HG02885 (cell line): ENCODE results near the gene GRM5.

Experiments used
- ATAC-seq: cut with Tn5 transposase; IDR thresholded peaks from one replicate; pipeline ENCODE4 v1.9.1; 2021; ENCODE audit warnings: mild to moderate bottlenecking; ENCODE audit not compliant: unreplicated experiment, poor library complexity

GRM5 gene

DNA sequence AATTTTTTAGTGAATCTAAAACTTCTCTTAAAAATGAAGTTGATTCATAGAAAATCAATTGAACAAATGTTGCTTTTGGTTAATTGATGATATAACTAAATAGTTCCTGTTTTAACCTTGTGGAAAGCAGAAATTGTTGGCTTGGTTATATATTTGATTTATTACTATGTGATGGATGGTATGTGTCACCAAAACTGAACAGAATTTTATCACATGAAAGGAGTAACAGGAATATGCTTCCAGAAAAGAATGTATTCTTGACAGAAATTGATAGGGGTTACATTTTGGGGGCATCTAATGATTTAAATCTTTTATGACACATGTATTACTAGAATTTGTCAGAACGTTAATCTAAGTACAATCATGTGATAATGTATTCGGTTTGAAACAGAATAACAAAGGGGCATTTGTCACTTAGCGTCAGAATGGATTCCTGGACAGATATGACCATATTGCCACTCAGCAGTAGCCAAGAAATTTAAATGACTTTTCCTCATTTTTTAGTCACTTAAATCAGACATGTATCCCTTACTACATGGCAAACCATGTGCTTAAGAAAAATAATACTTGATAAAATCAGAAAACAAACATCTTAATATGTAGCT, 295.2 kb downstream of the GRM5 start:
- no peak for ATAC-seq

DNA sequence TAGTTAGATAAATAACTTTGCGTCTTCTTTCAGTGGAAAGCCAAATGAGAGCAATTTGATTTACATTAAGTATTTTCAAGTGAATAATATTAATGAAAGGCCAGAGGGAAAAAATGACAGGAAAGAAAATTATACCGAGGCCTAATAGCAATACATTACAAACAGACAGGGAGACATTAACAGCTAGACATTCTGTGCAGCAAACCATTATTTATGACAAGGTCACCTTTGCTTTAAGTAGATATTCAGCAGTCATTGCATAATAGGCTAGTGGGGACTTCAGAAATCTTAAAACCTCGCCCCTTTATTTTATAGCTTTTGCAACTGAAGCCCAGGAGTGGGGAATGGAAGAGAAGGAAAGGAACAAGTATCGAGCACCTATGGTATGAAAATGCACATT, 321.6 kb downstream of the GRM5 start:
- ATAC-seq, result no peak

DNA sequence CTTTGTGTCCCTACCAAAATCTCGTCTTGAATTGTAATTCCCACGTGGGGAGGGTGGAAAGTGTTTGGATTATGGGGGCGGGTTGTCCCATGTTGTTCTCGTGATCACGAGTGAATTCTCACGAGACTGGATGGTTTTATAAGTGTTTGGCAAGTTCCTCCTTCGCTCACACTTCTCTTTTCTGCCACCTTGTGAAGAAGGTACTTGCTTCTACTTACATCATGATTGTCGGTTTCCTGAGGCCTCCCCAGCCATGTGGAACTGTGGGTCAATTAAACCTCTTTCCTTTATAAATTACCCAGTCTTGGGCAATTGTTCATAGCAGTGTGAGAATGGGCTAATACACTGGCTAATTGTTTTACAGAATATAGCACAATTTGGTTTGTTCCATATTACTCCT, 326.3 kb downstream of the GRM5 start:
- ATAC-seq, result no peak

DNA sequence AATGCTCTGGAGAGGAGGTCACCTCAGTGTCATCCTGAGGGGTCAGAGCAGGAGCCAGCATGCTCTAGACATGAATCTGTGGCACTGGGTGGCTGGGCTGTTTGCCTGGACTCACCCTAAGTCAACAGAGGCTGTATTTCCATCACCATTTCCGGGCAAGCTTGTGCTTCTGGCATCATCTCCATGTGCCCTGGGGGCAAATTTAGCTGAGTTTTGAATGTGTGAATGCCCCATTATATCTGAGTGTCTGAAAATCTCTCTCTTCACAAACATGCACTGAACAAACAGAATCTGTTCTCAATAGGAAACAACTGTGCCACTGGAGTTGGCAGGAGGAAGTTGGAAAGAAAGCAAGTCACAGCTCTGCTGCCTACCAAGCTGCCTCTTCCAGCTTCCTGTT, 356.2 kb downstream of the GRM5 start:
- ATAC-seq, result no peak

DNA sequence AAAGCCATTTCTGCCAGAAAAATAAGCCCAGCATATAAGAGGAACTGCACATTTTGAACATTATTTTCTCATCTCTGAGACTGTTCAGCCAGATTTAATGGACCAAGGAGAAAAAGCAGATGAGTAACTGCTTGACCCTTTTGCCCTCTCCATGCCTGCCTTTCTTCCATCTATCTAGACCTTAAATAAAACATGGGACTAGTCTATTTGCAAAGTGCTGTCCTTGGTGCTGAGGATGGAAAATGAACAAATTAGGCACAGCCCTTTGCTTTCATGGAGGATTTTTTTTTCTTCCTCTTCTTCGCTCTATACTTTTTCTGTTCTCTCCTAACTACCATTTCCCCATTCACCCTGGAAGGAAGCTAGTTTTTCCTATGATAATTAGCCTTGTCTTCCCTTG, 361.3 kb downstream of the GRM5 start:
- no peak for ATAC-seq

DNA sequence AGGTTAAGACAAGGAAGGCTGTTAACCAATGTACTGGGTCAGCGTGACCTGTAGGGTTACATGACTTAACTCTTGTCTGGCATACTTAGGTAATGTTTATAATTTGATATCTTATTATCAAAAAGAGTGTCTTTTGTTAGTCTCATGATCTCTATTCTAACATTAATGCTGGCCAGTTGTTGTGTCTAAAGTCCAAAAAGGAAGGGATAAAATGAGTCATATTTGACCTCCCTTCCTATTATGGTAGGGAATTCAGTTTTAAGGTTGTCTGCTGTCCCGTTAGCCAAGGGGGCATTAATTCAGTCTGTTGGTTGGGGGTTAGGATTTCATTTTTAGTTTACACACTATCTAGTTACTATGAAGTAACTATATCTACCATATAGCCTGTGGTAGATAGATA, 364.0 kb downstream of the GRM5 start:
- ATAC-seq, result no peak

DNA sequence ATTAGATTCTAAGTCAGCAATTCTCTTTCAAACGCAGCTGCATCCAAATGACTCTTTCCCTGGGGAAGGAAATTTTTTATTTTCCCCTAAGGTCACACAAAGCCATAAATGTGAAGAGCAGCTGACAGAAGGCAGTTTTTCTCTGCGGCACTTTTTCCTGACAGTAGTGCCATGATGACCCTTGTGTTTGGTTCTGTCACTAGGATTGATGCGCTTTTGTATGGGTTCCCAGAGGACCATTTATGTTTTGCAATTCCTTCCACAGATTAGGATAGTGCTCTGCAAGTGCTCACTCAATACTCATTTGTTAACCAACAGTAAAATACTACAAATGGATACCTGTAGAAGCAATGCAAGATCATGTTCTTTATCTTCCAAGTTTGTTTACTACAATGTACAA, 368.6 kb downstream of the GRM5 start:
- ATAC-seq, result no peak

DNA sequence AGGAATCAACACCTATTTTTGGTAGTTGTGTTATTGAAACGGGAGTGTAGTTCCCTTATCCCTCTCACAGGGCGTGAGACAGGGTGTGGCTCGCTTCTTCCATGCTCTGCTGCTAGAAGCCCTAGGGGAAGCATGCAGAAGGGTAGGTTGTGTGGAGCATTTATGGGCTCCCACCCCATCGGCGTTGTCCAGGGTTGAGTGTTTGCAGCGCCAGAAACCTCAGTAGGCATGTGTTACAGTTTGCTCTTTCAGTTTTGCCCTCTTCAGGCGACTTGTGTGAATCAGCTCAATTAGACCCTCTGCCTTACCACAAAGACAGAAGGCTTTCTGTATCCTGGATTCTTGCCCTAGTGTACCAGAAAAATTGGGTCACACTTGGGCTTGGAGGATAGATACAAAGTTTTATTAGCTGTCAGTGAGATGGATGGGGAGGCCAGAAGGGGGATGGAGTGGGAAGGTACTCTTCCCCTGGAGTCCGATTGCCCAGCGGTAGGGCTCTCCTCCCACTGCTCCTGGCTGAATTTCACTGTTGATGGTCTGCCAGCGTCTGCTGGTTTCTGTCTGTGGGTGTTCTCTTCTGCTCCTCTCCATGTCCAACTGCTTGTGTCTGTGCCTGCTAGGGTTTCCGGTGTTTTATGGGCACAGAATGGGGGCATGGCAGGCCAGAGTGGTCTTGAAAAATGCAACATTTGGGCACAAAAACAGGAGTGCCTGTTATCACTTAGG, 369.9 kb downstream of the GRM5 start:
- no peak for ATAC-seq

DNA sequence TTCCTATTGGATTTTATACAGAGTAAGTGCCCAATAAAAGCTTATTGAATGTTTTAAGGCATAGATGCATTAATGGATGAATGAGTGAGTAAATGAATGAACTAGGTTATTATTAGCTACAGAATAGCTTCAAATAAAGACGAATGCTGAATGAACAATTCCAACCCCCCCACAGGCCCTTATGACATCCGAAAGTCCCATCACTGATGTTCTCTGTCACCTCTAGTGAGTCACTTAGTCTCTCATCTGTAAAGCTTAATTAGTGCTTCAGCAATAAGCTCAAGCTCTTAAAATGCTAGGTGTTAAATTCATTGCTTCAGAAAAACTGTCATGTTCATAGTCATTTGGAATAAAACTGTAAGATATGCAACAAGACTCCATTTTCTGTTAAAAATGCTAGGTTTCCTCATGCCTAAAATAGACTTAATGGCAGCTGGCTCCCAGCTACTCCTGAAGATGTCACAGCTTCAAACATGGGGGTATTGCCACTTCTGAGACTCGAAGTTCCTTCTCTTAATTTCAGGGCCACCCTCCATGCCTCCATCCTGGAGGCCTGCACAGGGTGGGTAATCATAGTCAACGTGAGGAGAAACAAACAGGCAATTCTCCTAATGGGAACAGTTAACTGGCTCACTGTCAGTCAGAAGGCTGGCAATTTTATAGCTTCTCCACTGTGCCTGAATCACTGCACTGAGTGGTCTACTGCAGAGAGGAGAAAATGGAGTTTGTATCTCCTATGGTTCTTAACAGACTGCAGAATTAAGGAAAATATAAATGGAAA, 373.3 kb downstream of the GRM5 start:
- ATAC-seq, result no peak

DNA sequence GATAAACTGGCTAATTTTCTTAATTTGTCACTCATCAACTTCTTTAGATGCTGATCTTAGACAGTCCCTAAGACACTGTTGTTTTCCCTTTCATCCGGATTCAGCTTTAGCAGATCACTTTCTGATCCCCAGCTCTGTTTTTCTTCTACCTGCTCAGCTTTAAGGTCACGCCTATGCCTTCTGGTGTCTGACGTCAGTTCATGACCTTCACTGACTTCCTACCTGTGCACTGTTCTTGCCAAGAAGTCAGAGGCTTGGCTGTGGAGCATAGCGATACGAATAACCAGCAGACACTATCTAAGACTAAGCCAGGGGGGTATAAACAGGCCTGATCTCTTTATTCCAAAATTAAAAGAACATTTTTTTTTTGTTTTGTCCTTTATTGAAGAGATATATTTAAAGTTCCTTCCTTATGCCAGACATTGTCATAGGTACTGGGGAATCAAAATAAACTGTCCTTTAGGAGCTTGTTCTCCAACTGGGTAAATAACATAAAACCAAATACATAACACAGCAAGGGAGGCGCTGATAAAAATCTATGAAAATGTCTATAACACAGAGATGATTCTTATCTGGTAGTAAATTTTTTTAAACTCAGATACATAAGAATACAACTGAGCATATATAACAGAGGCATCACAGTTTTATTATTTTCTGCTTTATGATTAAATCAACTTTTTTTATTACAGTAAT, 376.1 kb downstream of the GRM5 start:
- ATAC-seq, result no peak

DNA sequence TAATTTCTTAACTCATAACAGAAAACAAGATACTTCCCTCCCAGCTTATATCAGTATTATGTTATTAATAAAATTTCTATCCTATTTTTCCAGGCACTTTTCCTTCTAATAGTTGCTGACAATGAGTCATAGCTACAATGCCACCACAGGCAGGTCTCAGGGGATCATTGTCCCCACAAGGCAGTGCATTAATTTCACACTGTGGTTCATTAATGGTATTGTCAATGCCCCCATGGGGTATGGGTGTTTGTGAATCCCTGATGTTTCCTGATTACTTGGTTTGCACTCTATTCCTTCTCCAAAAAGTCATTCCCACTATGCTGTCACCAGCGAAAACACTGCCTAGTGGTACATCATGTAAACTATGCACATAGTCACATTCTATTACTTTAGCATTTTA, 382.8 kb downstream of the GRM5 start:
- ATAC-seq, result no peak

DNA sequence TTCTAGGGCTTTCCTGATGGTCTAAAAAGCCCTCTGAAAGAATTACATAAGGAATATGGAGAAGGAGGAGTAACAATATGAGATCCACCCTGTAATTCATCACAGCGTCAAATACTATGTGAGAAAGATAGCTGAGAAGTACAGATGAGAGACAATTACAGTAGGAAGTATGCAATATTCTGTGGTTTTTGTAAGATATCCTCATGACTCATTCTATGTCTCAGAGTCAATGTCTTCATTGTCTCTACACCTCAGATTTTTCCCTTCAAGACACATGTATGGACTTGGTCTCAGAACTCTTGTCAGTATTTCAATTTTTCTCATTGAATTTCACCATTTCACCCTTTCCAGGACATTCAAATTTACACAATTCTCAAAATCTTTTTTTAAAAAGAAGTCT, 385.0 kb downstream of the GRM5 start:
- ATAC-seq, result no peak

DNA sequence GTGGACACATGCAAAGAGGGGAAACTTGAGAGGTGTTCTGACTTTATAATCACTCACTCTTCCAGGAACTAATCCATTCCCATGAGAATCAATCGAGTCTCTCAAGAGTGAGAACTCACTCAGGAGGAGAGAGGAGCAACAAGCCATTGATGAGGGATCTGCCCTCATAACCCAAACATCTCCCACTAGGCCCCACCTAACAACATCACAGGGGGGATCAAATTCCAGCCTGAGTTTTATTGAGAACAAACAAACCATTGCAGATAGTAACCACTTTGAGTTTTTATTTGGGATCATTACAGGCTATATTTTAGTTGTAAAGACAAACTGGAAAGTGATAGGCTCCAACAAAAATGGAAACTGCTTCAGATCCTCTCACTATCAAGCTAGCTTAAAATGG, 399.4 kb downstream of the GRM5 start:
- no peak for ATAC-seq

DNA sequence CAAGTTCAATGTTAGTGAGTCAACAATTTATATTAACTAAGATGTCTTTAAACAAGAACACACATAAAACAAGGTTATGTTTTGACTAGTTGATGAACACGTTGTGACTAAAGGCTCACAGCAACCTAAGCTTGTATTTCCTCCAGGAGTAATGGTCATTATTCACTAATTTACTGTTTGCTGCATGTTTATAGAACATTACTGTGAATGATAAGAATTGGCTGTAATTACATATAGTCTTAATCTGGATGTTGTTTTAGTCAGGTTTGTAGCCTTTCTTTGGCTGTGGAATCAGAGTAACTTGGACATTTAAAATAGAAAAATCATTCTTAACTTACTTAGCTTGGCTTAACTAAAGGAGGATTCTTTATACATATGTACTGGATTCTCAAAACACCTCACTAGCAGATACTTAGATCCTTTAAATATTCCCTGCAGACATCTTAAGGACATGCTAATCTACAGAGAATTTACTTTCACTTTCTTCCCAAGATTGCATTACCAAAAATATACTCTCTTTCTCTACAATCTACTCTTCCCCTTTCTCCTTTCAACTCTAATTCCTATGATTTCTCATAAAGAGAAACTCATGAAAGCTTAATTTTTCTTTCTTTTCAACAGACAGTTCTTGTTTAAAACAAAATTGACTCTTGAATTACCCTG, 408.6 kb downstream of the GRM5 start:
- ATAC-seq, result no peak

DNA sequence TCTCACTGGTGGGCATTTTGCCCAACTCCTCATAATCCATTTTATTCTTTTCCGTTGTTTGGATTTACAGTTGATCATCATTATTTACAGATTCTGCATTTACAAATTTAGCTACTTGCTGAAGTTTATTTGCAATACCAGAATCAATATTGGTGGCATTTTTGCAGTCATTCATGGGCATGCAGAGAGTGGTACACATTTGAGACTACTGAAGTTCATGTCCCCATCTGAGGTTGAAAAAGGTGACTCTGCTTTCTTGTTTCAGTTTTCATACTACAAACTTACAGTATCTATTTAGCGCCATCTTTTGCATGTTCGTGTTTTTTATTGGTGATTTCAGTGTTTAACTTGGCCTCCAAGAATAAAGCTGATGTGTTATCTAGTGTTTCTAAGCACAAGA, 409.5 kb downstream of the GRM5 start:
- ATAC-seq, result no peak

DNA sequence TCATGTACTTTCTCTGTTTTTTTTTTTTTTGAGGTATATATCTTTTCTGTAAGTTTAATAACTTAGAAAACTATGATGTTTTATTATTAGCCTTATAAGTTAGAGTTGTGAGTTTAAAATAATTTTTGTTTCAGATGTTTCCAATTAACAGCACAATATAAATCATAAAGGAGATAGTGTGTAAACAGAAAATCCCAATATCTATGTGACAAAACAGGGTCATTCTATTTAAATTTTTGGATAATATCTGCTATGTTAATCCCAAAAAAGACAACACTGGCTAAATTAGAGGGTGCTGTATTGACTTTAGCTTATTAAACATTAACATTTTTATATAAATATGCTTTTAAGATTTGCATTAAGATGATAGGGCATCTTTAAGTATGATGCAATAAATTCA, 410.1 kb downstream of the GRM5 start:
- no peak for ATAC-seq

DNA sequence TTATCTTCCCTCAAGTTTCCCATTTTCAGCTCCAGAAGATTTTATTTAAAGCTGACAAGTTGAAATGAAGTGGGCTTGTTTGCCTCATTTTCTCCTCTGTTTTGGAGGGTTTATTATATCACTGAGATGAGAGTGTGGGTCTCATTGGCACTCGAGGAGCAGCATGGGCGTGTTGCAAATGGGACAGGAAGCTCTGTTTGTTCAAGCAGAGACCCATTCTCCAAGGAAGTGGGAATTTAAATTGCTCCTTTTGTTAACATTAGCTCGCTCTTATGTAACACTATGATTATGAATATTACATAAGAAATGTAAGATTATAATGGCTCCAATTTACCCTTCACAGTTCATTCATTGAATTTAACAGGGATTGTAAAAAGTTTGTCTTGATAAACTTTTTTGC, 410.6 kb downstream of the GRM5 start:
- ATAC-seq, result no peak

DNA sequence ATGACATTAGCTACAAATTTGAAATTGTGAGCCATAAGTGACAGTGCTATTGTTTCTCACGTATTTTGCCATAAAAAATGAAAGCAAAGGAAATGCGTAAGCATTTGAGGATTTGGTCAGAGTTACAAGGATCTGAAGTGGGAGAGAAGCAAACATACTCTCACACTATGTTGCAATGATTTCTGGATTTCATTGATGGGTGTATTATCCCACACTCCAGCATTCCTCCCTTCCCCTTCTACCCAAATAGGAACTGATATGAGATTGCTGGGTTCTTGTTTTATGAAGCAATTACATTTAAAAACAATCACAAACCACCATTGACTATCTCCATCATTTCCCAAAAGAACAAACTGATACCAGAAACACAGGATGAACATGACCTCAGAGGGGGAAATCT, 414.2 kb downstream of the GRM5 start:
- no peak for ATAC-seq

DNA sequence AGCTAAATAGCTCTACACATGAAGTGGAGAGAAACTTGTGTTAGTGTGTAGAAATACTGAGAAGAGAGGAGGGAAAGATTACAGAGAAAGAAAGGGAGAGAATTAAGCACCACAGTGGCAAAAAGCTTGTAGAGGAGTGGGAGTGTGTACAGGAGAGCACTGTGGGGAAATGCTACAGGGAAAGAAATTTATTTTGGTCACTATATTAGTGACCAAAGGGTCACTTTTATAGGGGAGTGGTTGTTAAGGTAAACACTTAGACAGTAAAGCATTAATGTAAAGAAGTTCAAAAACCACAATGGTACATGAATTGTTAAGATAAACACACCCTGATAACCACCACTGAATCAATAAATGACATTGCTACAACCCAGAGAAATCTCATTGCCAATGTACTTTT, 421.1 kb downstream of the GRM5 start:
- no peak for ATAC-seq

DNA sequence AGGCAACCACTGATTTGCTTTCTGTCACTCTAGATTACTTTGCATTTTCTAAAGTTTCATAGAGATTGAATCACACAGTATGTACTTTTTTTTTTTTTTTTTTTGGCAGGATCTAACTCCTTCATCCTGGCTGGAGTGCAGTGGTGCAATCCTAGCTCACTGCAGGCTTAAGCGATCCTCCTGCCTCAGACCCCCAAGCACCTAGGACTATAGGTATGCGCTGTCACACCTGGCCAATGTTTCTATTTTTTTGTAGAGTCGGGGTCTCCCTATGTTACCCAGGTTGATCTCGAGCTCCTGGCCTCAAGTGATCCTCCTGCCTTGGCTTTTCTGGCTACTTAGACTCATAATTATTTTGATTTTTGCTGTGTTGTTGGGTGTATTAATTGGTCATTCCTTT, 433.6 kb downstream of the GRM5 start:
- ATAC-seq, result no peak

DNA sequence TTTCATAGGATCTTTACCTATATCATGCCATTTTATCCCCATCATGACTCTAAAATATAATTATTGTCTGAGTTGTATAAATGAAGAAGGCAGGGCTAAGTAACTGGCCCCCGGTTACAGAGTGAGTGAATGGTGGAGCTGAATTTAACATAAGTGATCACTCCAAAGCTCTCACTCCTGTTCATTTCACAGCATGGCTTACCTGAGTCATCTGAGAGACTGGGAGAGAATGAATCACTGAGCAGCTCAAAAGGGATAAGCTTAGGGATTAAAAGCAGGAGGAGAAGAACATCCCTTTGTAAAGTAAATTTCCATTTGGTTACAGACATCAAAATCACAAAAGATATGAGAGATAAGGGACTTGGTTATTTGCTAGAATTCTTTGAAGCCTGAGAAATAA, 434.3 kb downstream of the GRM5 start:
- ATAC-seq, result no peak
